HK-2 (cell line): ENCODE measurements around the gene BDKRB2.
A peak's percentile ranks its signal among the peaks of the same experiment; 100 is the strongest.

Source experiments
- DNase-seq: peaks from one replicate; pipeline ENCODE4 v3.0.0-alpha.2; 2018; ENCODE audit not compliant: unreplicated experiment

BDKRB2 gene

GRCh38 chr14:96270565-96271420, 66.2 kb downstream of the BDKRB2 start:
- no peak for DNase-seq

GRCh38 chr14:96271421-96271762, 66.8 kb downstream of the BDKRB2 start:
- no peak for DNase-seq

- DNase-seq, result no peak
These were observed 68.3 kb downstream of the BDKRB2 start for GRCh38 chr14:96272777-96273473.

DNA sequence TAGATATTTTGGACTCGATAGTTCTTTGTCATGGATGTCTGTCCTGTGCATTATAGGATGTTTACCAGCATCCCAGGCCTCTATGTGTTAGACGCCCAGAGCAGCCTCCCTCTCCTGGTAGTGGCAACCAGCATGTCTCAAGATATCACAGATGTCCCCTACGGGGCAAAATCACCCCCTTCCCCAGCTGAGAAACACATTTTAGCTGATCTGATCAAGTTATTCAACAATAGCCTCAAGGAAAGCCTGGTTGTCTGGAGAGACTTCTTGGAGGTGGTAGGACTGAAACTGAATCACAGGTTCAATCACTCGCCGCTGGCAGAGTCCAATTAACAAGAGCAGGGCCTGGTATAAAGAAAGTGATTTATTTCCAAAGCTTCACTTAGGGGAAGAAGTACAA, 69.0 kb downstream of the BDKRB2 start:
- DNase-seq, result no peak

DNA sequence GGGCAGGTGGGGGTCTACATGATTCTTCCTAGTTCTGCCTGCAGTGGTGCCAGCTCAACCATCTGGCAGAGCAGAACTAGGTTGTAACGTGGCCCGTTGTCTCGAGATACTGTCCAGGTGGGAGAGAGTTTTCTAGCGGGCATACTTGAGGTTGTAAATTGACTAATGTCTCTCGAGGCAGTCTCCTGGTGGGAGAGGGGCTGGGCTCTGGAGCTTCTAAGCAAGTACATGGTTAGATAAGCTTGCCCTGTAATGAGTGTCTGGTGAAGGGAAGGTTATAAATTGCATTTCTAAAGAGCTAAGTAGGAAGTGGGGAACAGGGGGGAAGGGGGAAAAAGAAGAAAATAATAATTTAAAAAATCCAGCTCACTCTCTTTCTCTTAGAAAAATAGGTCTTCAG, 69.5 kb downstream of the BDKRB2 start:
- DNase-seq, result no peak

- no peak for DNase-seq
These were observed 69.9 kb downstream of the BDKRB2 start for GRCh38 chr14:96274543-96274942.

- DNase-seq, result peak; percentile 61
These were observed 70.8 kb downstream of the BDKRB2 start for GRCh38 chr14:96275177-96276112.

GRCh38 chr14:96277890-96278289, 73.3 kb downstream of the BDKRB2 start:
- no peak for DNase-seq

DNA sequence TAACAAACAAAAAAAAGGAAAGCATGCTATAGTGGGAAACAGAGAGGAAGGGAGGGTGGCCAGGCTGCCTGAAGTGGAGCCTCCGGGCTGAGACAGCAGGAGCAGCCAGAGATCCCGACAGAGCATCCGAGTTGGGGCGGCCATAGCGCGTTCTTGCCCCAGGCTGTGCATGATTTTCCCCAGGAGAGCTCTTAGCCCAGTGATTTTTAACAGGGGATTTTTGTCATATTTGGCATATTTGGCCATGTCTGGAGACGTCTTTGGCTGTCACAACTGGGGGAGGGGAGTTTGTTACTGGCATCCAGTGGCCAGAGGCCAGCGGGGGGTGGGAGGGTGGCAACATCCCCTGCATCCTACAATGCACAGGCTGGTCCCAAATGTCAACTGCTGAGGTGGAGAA, 74.9 kb downstream of the BDKRB2 start:
- no peak for DNase-seq

DNA sequence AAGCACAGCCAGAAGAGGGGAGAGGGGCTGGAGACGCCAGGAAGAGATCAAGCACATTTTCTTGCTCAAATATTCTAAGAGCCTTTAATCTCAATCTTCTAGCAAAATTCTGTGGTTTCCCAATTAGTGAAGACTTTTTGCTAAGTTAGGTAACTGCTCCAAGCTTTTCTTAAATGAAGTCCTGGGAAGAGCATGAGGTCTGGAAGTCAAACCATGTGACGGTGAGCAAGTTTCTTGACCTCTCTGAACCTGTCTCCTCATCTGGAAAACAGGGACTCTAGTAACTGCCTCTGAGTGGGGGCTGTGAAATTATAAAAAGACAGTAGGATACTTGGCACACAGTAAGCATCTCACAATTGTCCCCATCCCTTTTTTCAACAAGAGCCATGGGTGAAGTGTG, 75.5 kb downstream of the BDKRB2 start:
- DNase-seq, result no peak

- no peak for DNase-seq
These were observed 76.8 kb downstream of the BDKRB2 start for GRCh38 chr14:96281486-96281885.

GRCh38 chr14:96284008-96284407, 79.4 kb downstream of the BDKRB2 start:
- DNase-seq, result no peak

DNA sequence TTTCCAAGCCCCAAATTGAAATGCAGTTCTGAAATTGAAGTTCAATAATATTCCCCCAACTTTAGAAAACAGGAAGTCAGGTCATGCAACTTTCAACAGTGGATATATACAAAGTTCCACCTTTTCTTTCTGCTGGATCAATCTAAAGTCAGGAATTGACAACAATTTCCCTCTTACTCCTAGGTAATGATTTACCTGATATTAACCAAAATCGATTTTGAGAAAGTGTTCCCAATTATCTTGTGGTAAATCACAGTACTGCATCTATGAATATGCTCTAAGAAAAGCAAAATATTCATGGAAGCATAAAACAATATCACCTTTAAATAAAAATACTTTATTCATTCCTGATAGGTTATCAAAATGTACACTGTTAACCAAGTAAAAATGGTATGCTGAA, 79.8 kb downstream of the BDKRB2 start:
- no peak for DNase-seq

GRCh38 chr14:96285667-96286066, 81.0 kb downstream of the BDKRB2 start:
- DNase-seq, result no peak

DNA sequence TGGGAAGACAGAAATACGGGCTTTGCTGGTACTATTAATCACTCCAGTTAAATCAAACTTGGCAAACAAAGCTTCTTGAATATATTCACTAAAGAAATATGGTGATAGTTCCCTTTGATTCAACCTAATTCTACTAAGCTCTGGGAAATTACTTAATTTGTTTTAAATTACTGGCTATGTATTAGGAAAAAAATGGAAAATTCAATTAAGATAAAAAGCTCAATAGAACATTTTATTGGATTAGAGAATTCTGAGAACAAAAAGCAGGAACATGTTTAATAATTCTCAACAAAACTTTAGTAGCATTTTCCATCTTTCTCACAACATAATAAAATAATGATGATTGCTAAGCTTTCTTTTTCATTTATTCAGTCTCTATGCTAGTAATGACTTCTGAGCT, 81.6 kb downstream of the BDKRB2 start:
- DNase-seq, result no peak

DNA sequence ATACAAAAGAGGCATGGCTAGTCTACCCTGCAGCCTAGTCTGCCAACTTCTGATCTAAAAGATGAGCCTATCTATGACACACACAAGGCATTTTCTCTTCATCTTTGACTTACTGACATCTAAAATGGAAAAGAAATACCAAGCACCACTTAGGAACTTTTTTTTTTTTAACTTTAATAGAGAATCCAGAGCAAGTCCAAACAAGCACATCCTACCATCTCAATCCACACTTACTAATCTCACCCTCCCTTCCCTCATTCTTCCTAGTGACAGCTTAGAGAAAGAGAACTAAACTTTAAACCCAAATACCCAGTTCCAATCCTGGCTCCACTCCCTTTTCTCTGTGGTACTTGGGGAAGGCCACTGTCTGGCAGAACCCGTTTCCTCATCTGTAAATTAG, 83.2 kb downstream of the BDKRB2 start:
- DNase-seq, result no peak
